ENCODE measurements around the gene PAFAH1B1.
"Not testable (repeated sequence)": the region's sequence is repeated elsewhere in the genome, so short reads cannot be mapped to it uniquely, and the experiment has no call there.

The PAFAH1B1 gene

DNA sequence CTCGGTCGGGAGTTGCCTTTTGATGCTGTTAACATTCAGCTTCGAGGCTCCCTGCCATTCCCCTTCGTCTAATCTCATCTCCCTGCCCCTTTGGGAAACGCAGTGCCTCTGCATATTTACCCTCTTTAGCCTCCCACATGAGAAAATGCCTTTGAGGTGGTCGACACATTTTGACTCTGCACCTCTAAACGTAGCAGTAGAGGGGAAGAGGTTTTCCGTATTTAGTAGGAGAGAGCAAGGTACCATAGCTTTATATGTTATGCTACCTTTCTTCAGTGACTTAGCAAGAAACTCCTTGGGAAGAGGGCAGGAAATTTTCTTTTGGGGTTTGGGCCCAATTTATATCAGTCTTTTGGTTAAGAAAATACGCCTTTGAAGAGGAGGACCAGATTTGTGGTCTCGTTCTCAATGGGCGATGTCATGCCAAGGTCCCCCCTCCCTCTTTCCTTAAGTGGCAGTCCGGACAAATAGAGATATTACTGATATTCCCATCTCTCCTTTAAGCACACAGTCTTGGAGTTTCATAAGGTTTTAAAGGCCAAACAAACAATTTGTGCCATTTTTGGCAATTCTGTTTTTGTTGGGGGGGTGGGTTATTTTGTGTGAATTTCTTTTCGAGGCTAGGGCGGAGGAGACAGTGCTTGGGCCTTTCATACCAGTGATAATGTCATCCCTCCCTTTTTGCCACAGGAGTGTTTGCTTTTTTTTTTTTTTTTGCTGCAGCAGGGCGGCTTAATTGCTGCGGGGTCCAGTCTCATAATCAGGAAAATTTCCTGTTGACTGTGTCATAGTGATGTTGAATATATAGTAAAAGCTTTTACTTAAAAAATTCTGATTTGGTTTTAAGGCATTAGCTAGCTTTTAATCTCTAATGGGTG lies 1.5 kb downstream of the PAFAH1B1 start:
- DNase-seq: no peak

DNA sequence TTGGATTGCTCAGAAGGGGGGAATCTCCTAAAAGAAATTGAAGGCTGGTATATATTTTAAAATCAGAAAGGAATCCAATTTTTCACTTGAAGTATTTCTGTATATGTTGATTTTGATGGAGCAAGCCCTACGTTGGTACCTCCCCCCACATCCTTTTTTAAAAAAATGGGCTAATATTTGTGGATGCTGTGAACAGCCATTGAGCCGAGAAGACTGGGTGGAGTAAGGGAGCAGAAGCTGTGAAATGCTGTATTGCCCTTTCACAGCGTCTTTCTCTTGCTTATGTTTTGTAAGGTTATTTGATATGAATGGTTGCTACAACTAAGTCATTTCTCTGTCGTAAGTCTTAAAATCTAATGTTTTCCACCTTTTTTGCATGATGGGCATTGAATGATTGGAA lies 2.3 kb downstream of the PAFAH1B1 start:
- no peak for DNase-seq

DNA sequence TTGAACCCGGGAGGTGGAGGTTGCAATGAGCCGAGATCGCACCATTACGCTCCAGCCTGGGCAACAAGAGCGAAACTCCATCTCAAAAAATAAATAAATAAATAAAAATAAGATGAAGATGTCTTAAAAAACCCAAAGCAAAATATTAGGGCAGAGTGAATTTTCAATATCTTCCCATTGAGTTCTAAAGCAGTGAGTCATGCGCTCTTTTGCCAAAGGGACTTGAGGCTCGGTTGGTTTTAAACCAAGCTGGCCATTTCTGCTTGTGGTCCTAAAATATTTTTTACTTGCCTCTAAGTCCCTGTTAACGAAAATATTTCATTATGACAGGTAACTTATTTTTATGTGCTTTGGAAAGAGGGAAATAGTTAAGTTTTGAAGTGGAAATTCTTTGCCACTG lies 4.7 kb downstream of the PAFAH1B1 start:
- DNase-seq: no peak

DNA sequence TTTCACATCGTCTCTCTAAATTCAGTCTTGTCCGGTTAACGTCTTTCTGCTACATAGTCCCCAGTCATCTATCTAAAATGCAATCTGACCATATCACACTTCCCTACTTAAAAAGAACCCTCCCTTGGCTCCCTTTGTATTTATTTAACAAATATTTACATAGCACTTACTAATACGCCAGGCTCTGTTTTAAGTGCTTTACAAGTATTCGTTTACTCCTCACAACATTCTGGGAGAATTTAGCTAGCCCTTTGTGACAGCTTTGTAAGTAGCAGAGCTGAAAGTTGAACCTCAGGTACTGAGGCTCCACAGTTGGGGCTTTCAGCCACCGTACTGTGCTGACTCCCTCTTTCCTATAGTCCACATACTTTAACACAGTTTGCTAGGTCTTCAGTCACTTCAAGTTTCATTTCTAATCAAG lies 9.2 kb downstream of the PAFAH1B1 start:
- DNase-seq: no peak

DNA sequence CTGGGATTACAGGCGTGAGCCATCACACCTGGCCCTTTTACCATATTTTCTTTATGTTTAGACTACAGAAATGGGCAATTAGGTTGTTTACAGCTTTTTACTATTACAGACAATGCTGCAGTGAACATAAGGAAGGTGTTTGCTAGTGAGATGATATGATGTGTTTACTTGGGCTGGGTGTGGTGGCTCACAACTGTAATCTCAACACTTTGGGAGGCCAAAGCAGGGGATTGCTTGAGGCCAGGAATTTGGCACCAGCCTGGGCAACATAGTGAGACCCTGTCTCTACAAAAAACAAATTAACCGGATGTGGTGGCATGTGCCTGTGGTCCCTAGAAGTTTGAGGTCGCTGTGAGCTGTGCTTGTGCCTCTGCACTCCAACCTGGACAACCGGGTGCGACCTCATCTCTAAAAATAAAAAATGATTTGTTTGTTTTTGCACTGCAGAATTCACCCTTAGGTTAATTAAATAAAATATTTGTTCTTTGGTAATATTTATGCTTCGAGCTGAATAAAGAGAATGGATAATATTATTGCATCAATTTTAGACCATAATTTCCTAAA lies 15.0 kb downstream of the PAFAH1B1 start:
- DNase-seq: no peak

DNA sequence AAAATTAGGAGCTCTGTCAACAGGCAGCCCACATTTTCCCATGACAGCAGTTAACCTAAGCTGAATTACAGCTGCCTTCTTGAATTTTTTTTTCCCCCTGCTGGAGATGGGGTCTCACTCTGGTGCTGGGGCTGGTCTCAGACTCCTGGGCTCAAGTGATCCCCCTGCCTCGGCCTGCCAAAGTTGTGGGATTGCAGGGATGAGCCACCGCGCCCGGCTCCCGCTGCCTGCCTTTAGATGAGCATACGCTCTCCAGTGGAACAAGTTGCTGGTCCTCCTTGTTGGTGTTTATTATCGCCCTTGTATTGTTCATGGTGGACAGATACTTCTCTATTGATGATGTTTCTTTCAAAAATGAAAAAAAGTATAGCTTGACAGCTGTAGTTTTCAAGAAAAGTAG lies 15.6 kb downstream of the PAFAH1B1 start:
- no peak for DNase-seq

DNA sequence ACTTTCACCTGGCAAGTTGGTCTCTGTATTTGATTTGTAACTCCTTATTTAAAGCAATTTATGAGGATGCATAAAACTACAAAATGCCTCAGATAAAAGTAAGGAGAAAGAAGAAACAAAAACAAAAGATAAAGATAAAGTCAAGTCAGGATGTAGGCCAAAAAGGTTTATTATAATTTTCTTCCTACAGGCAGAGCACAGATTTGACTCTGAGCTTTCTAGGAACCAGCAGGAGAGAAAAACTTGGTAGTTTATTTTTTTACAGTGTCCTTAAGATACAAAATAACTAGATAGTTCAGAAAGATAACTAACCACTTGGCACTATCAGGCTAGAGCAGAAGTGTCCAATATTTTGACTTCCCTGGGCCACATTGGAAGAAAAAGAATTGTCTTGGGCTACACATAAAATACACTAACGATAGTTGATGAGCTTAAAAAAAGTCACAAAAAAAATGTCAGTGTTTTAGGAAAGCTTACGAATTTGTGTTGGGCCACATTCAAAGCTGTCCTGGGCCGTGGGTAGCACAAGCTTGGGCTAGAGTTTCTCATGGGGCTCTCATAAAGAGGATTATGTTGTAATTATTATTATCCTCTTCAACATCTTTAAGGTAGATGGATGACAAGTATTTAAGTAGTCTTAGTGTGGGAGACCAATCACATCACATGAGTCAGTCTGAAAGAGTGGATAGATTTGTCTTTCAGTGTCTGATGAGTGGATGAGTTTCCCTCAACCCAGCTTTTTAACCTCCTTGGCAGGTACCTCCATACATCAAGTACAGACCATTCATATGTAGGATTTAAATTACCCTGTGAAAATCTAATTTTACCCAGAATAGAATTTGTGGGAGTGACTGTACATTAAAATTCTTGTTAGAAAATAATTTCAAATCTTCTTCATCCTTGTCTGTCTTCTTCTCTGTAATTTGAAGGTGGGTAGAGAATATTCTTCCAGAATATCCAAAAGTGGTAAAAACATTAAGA lies 17.0 kb downstream of the PAFAH1B1 start:
- DNase-seq: no peak

DNA sequence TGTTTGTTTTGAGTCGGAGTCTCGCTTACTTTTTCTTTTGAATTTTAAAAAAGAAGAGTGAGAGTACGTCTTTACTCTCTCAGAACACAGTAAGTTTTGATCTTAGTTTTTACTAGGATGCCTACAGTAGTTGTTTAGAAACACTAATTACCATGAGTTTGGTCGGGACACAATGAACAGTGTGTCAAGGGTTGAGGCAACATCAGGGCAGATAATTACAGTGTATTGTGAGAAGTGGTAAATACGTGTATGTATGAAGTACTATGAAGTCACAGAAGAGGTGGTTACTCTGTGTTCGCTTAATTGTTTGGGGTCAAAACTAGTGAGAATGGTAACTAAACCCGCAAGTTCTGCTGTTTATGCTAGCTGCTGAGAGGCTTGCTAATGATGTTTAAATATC lies 18.2 kb downstream of the PAFAH1B1 start:
- DNase-seq: no peak

DNA sequence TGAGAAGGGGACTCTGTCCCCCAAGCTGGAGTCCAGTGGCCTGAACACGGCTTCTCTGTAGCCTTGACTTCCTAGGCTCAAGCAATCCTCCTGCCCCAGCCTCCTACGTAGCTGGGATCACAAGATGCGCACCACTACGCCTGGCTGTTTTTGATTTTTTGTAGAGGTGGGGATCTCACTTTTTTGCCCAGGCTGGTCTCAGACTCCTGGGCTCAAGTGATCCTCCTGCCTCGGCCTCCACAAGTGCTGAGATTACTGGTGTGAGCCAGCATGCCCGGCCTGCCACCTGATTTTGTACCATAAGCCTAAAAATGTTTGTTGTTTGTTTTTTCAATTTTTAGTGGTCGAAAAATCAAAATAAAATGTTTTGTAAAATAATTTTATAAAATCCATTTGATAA lies 19.2 kb downstream of the PAFAH1B1 start:
- no peak for DNase-seq

DNA sequence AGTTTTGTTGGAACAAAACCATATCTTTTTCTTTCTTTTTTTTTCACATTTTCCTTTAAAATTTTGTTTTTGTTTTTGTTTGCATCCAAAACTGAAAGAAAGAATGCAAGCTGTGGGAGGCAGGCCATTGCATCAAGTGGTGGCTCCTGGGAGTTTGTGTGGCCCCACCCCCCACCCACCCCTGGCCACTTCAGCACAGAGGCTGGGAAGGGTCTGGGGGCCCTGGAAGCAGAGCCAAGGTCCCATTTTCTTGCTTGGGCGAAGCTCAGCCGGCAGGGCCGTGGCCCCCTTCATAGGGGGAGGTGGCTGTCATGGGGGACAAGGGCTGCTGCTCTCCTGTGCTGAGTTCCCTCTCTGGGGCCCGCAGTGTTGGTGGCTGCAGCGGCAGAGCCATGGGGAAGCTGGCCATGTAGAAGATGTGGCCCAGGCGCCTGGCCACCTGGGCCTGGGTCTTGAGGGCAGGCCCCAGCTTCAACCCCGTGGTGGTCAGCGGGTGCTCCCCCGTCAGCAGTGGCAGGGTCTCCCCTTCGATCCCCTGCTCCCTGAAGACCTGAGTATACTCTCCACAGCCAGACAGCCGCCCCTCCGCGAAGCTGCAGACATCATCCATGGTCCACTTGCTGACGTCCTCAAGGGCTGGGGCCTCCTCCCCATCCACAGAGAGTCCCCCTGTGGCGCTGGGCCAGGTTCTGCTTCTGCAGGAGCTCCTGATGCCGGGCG lies 19.8 kb downstream of the PAFAH1B1 start:
- no peak for DNase-seq

DNA sequence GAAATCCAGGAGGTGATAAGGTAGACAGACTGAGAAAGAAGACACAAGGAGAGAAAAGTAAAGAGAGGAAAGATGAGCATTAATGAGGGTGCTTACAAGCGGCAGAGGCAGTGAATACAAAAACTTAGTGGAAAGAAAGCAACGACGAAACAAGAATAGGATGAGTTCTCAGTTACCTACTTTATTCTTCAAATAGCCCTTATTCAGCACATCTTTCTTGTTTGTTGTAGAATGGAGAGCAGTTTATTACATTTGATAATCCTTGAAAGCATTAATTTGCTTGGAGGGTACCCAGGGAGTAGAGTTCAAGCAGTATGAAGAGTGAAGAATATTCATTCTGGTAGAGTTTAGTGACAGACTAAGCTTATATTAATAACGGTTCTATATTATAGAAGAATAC lies 22.4 kb downstream of the PAFAH1B1 start:
- DNase-seq: no peak

DNA sequence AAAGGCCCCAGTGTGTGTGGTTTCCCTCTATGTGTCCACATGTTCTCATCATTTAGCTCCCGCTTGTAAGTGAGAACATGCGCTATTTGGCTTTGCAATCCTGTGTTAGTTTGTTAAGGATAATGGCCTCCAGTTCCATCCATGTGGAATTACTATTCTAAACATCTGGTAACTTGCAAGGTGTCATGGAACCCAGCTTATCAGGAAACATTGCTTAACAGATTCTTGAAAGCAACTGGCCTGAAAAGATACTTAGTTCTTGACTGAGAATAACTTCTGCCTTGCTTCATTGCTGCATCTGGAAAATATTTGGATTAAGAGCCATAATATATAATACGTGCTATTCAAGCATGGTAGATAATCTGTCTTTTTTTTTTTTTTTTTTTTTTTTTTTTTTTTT lies 27.8 kb downstream of the PAFAH1B1 start:
- DNase-seq: no peak

DNA sequence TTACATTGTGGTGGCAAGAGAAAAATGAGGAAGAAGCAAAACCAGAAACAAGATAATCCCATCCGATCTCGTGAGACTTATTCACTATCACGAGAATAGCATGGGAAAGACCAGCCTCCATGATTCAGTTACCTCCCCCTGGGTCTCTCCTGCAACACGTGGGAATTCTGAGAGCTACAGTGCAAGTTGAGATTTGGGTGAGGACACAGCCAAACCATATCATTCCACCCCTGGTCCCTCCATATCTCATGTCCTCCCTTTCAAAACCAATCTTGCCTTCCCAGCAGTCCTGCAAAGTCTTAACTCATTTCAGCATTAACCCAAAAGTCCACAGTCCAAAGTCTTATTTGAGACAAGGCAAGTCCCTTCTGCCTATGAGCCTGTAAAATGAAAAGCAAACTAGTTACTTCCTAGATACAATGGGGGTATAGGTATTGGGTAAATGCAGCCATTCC lies 28.5 kb downstream of the PAFAH1B1 start:
- DNase-seq: not testable (repeated sequence)

DNA sequence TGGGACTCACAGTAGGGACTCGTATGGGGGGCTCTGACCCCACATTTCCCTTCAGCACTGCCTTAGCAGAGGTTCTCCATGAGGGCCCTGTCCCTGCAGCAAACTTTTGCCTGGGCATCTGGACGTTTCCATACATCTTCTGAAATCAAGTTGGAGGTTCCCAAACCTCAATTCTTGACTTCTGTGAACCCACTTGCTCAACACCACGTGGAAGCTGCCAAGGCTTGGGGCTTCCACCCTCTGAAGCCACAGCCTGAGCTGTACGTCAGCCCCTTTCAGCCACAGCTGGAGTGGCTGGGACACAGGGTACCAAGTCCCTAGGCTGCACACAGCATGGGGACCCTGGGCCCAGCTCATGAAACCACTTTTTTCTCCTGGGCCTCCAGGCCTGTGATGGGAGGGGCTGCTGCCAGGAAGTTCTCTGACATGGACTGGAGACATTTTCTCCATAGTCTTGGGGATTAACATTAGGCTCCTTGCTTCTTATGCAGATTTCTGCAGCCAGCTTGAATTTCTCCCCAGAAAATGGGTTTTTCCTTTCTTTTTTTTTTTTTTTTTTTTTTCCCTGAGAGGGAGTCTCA lies 29.4 kb downstream of the PAFAH1B1 start:
- not testable (repeated sequence) for DNase-seq

DNA sequence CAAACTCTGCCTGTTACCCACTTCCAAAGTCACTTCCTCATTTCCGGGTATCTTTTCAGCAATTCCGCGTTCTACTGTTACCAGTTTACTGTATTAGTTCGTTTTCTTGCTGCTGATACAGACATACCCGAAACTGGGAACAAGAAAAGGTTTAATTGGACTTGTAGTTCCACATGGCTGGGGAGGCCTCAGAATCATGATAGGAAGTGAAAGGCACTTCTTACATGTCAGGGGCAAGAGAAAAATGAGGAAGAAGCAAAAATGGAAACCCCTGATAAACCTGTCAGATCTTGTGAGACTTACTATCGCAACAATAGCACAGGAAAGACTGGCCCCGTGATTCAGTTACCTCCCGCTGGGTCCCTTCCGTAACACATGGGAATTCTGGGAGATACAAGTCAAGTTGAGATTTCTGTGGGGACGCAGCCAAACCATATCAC lies 30.9 kb downstream of the PAFAH1B1 start:
- no peak for DNase-seq

DNA sequence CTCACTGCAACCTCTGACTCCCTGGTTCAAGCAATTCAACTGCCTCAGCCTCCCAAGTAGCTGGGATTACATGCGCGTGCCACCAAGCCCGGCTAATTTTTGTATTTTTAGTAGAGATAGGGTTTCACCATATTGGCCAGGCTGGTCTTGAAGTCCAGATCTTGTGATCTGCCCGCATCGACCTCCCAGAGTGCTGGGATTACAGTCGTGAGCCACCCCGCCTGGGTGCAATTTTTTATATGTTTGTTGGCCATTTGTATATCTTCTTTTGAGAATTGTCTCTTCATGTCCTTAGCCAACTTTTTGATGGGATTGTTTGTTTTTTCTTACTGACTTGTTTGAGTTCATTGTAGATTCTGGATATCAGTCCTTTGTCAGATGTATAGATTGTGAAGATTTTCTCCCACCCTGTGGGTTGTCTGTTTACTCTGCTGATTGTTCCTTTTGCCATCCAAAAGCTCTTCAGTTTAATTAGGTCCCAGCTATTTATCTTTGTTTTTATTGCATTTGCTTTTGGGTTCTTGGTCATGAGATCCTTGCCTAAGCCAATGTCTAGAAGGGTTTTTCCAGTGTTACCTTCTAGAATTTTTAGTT lies 33.3 kb downstream of the PAFAH1B1 start:
- not testable (repeated sequence) for DNase-seq

DNA sequence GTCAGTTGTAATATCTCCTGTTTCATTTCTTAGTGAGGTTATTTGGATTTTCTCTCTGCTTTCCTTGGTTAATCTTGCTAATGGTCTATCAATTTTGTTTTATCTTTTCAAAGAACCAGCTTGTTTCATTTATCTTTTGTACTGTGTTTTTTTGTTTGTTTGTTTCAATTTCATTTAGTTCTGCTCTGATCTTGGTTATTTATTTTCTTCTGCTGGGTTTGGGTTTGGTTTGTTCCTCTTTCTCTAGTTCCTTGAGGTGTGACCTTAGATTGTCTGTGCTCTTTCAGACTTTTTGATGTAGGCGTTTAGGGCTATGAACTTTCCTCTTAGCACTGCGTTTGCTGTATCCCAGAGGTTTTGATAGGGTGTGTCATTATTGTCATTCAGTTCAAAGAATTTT lies 35.5 kb downstream of the PAFAH1B1 start:
- DNase-seq: not testable (repeated sequence)

DNA sequence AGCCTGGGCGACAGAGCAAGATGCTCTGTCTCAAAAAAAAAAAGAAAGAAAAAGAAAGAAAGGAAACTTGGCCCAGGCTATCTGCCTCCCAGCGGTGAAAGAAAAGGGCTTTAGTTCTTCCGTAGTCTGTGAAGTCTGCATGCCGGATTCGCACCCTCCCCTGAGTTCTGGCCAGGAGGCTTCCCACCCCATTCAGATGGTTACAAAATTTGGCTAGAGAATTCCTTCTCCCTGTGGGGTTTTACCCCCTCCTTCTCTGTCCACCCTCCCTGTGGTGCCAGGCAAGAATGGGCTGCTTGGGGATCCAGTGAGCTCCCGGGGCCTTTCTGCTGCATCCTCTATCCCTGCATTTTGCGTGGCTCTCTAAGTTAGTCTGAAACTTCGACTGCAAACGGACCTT lies 37.8 kb downstream of the PAFAH1B1 start:
- DNase-seq: no peak

DNA sequence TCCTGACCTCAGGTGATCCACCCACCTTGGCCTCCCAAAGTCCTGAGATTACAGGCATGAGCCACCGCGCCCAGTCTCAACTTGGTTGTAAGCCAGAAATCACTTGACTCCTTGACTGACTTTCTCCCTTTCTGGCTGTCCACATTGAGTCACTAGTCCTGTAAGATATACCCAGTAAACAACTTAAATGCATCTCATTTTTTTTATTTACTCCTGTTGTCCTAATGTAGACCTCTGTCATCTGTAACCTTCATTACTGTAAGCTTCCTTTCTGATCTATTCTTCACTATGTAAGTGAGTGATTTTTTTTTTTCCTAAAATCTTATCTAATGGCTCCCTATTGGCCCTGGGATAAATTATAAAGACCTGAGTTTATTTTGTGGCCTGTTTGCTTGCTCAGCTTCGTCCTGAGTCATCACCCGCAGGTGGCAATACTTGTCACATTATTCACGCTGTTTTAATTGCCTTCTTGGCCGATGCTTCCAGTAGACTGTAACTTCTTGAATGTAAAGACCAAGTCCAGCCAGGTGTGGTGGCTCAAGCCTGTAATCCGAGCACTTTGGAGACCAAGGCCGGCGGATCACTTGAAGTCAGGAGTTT lies 41.0 kb downstream of the PAFAH1B1 start:
- DNase-seq: no peak

DNA sequence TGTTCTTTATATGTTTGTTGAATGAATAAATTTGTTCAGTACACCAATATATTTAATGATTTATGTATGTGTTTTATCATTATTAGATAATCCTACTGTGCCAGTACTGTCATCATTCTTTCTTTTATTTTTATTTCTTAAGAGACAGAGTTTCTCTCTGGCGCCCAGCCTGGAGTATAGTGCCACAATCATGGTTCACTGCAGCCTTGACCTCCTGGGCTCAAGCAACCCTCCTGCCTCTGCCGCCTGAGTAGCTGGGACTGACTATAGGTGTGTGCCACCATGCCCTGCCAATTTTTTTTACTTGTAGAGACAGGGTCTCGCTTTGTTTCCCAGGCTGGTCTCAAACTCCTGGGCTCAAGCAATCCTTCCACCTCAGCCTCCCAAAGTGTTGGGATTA lies 41.8 kb downstream of the PAFAH1B1 start:
- DNase-seq: no peak

DNA sequence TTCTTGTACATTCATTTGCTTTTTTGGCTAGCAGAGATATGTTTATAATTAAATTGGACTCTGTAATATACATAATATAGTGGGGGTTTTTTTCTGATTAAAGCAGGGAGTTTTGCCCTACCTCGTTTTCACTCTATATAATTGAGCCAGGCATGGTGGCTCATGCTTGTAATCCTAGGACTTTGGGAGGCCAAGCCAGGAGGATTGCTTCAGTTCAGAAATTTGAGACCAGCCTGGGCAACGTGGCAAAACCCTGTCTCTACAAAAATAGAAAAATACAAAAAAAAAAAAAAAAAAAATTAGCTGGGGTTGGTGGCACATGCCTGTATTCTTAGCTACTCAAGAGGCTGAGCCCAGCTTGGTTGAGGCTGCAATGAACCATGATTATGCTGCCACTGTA lies 42.2 kb downstream of the PAFAH1B1 start:
- no peak for DNase-seq

Data from femur (tissue), 1 donor.